ENCODE results near the gene FANCB.

Gene FANCB

DNA sequence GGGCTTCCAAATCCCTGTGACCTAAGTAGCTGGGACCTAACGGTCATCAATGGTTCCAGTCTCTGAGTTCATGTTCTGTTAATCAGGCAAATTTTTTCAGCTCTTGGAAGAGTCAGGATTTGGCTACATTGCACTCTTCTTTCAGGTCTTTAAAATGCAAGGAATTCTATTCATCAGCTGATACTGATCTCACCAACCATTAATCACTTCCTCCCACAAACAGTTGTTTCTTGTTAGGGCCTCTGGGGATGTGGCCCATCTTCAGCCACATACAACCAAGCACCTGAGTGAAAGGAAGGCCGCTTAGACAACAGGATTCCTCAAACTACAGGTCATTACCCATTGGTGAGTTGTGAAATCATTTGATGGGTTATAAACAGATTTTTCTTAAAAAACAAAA, 71.7 kb downstream of the FANCB start:
- H4K91ac ChIP-seq (ENCODE audit: low read length) = no peak overlapping the region
- no peak overlapping the region for H4K8ac ChIP-seq (ENCODE audit: low read length)
- no peak overlapping the region for H2BK120ac ChIP-seq (ENCODE audit: low read depth, low read length)
- H3K27me3 ChIP-seq (ENCODE audit: control insufficient read depth in 1 of 2, insufficient read depth in 1 of 2, low read length in 2 of 2) = no peaks in the 10 kb centered on the region
- no peak overlapping the region for H3K4me3 ChIP-seq (ENCODE audit: insufficient read depth in 1 of 2, low read depth in 1 of 2, low read length in 2 of 2)
- H2BK15ac ChIP-seq (ENCODE audit: low read depth, poor library complexity, severe bottlenecking) = no peak overlapping the region
- H2AK5ac ChIP-seq (ENCODE audit: low read length, severe bottlenecking) = no peak overlapping the region
- H3K9me3 ChIP-seq (ENCODE audit: control insufficient read depth, low read length) = no peaks in the 10 kb centered on the region
- H2BK5ac ChIP-seq (ENCODE audit: low read depth, low read length, poor library complexity, severe bottlenecking) = no peak overlapping the region
- H2BK12ac ChIP-seq (ENCODE audit: low read length in 2 of 2) = peak overlapping the region in 1 of 2 experiments; percentile 31
- 36% methylated on average over 1 of the region's 2 CpGs for WGBS
- H3K18ac ChIP-seq (ENCODE audit: low read depth in 1 of 2, low read length in 2 of 2) = no peak overlapping the region
- H3K9ac ChIP-seq (ENCODE audit: low read length) = no peak overlapping the region
- H3K79me1 ChIP-seq (replicated peaks; ENCODE audit: low read length, poor library complexity, severe bottlenecking) = no peaks in the 10 kb centered on the region
- H3K23ac ChIP-seq (ENCODE audit: low read length in 2 of 2) = no peak overlapping the region
- no peak overlapping the region for H3K14ac ChIP-seq (ENCODE audit: low read length in 2 of 2)
- DNase-seq = no peak
- no peaks in the 10 kb centered on the region for H3K4me1 ChIP-seq (ENCODE audit: control insufficient read depth, insufficient read depth, low read depth, low read length)
- H3K4me2 ChIP-seq (ENCODE audit: low read length, poor library complexity, severe bottlenecking) = no peak overlapping the region
- H2AFZ ChIP-seq (ENCODE audit: low read depth, low read length) = no peak overlapping the region
- H3K27ac ChIP-seq (ENCODE audit: low read length, poor library complexity, severe bottlenecking) = no peak overlapping the region
- H3K4ac ChIP-seq (ENCODE audit: low read depth in 1 of 2, low read length in 2 of 2) = no peak overlapping the region
- no peaks in the 10 kb centered on the region for H3K36me3 ChIP-seq (ENCODE audit: control insufficient read depth in 1 of 2, insufficient read depth in 2 of 2, low read depth in 1 of 2, low read length in 2 of 2)

GRCh38 chrX:14798805-14799397, 74.0 kb downstream of the FANCB start:
- Histone ChIP-seq H3K4me1 (ENCODE audit: control insufficient read depth, insufficient read depth, low read depth, low read length) (no peaks in the 10 kb centered on the region), H2AFZ (ENCODE audit: low read depth, low read length) (no peak overlapping the region), H2BK12ac (ENCODE audit: low read length in 2 of 2) (no peak overlapping the region), H3K36me3 (ENCODE audit: control insufficient read depth in 1 of 2, insufficient read depth in 2 of 2, low read depth in 1 of 2, low read length in 2 of 2) (no peaks in the 10 kb centered on the region), H3K27ac (ENCODE audit: low read length, poor library complexity, severe bottlenecking) (no peak overlapping the region), H3K4me2 (ENCODE audit: low read length, poor library complexity, severe bottlenecking) (no peak overlapping the region), H3K23ac (ENCODE audit: low read length in 2 of 2) (no peak overlapping the region), H3K9me3 (ENCODE audit: control insufficient read depth, low read length) (no peaks in the 10 kb centered on the region), H3K27me3 (ENCODE audit: control insufficient read depth in 1 of 2, insufficient read depth in 1 of 2, low read length in 2 of 2) (no peaks in the 10 kb centered on the region), H2BK120ac (ENCODE audit: low read depth, low read length) (no peak overlapping the region), H4K8ac (ENCODE audit: low read length) (no peak overlapping the region), H2AK5ac (ENCODE audit: low read length, severe bottlenecking) (no peak overlapping the region), H3K14ac (ENCODE audit: low read length in 2 of 2) (no peak overlapping the region), H3K18ac (ENCODE audit: low read depth in 1 of 2, low read length in 2 of 2) (no peak overlapping the region), H2BK15ac (ENCODE audit: low read depth, poor library complexity, severe bottlenecking) (no peak overlapping the region), H3K9ac (ENCODE audit: low read length) (no peak overlapping the region), H3K4me3 (ENCODE audit: insufficient read depth in 1 of 2, low read depth in 1 of 2, low read length in 2 of 2) (no peak overlapping the region), H3K4ac (ENCODE audit: low read depth in 1 of 2, low read length in 2 of 2) (no peak overlapping the region), H3K79me1 (replicated peaks; ENCODE audit: low read length, poor library complexity, severe bottlenecking) (no peaks in the 10 kb centered on the region), H2BK5ac (ENCODE audit: low read depth, low read length, poor library complexity, severe bottlenecking) (no peak overlapping the region), H4K91ac (ENCODE audit: low read length) (no peak overlapping the region)
- 95% methylated on average over 2 of the region's 3 CpGs for whole genome bisulfite sequencing
- no peak for DNase-seq
